ENCODE measurements around the gene PAPSS1.

- TF ChIP-seq CTCF (IDR thresholded peaks at IDR 0.05) (no peak), EP300 (IDR thresholded peaks at IDR 0.05) (no peak), POLR2AphosphoS5 (IDR thresholded peaks at IDR 0.05) (no peak), POLR2A (IDR thresholded peaks at IDR 0.05) (no peak)
Observed at GRCh38 chr4:107658400-107659336, 61.4 kb downstream of the PAPSS1 start.
